HepG2 (cell line): Measurements from ENCODE around the gene KIF3A. TPM values are rescaled to one million over a fixed set of nuclear protein-coding genes. Genes with fewer than 3 reads are reported as not detected.

ENCODE experiments used
- ATAC-seq: fragments of 200-7000 bp; cut with Tn5 transposase; 3 replicates; pipeline ENCODE4 v1.9.1; 2020; ENCODE audit warnings: mild to moderate bottlenecking, moderate library complexity
- BruUV-seq: library from RNA; stranded (reverse); fragments of 400-500 nt; replicated peaks from 2 replicates; lab custom pipeline; 2021; lab: Mats Ljungman, UMichigan
- CTCF ChIA-PET: fragments of 300-600 bp; formaldehyde crosslinking; extraction: SDS; loops from one replicate; lab custom pipeline; 2021; ENCODE audit warnings: low total read pairs, inconsistent platforms, low intra/inter-chr PET ratio; lab: Yijun Ruan, JAX
- POLR2A ChIA-PET: fragments of 350-600 bp; sonication (Branson Sonifier 250); formaldehyde crosslinking; loops from one replicate; lab custom pipeline; 2020; ENCODE audit warnings: antibody characterized with exemption, inconsistent platforms; lab: Yijun Ruan, JAX
- DNase-seq: peaks from one replicate; pipeline ENCODE4 v3.0.0-alpha.2; 2015; ENCODE audit warnings: low spot score
- FAIRE-seq: peaks from 3 replicates; lab custom pipeline; 2011; peaks lifted over from hg19 to GRCh38; lab: Jason Lieb, UNC
- H2AFZ ChIP-seq: one replicate; pipeline ENCODE4 v1.6.1; 2011; ENCODE audit warnings: low read length, inconsistent platforms
- H3K27ac ChIP-seq: fragments of 300-600 bp; 3 replicates; pipeline ENCODE4 v1.8.0; 2011; ENCODE audit warnings: mixed run types, mild to moderate bottlenecking, mixed read lengths, low read length, inconsistent platforms; ENCODE audit not compliant: insufficient read depth; ENCODE audit errors: extremely low read length
- H3K27me3 ChIP-seq, 2 experiments: fragments of 200-600 bp in 1 of 2; 2 replicates in 1 of 2; 3 replicates in 1 of 2; pipeline versions ENCODE4 v1.6.0 to v1.8.0; 2011; ENCODE audit warnings: low read length in 2 of 2, mild to moderate bottlenecking in 2 of 2, moderate library complexity in 2 of 2, inconsistent platforms in 1 of 2; ENCODE audit not compliant: insufficient read depth in 2 of 2, control insufficient read depth in 1 of 2
- H3K36me3 ChIP-seq, 2 experiments: fragments of 200-600 bp in 1 of 2; replicated peaks in 1 of 2; 2 replicates in 1 of 2; 3 replicates in 1 of 2; pipeline versions ENCODE4 v1.5.1 to v1.8.0; 2011; ENCODE audit warnings: low read length in 2 of 2, inconsistent platforms in 1 of 2; ENCODE audit not compliant: insufficient read depth in 2 of 2, control insufficient read depth in 1 of 2
- H3K4me1 ChIP-seq: 2 replicates; pipeline ENCODE4 v1.5.1; 2012; ENCODE audit warnings: low read length, inconsistent platforms; ENCODE audit not compliant: insufficient read depth
- H3K4me2 ChIP-seq: 2 replicates; pipeline ENCODE4 v1.6.0; 2011; ENCODE audit warnings: low read depth, low read length, inconsistent platforms
- H3K4me3 ChIP-seq, 3 experiments: fragments of 200-600 bp in 1 of 3; sonication (generic), shearing (Covaris generic) in 1 of 3; replicated peaks in 1 of 3; 2 replicates each; pipeline ENCODE4 v1.5.1; 2011 to 2016; ENCODE audit warnings: low read length in 3 of 3, inconsistent platforms in 2 of 3, low read depth in 2 of 3, mild to moderate bottlenecking in 2 of 3, control low read depth in 1 of 3, mixed read lengths in 1 of 3; ENCODE audit not compliant: insufficient read depth in 1 of 3
- H3K79me2 ChIP-seq: one replicate; pipeline ENCODE4 v1.6.1; 2011; ENCODE audit warnings: low read length, inconsistent platforms; ENCODE audit not compliant: insufficient read depth
- H3K9ac ChIP-seq: 2 replicates; pipeline ENCODE4 v1.6.0; 2011; ENCODE audit warnings: mild to moderate bottlenecking, low read depth, low read length, inconsistent platforms; ENCODE audit not compliant: insufficient read depth
- H3K9me3 ChIP-seq: 2 replicates; pipeline ENCODE4 v1.5.1; 2012; ENCODE audit warnings: mild to moderate bottlenecking, low read length
- H4K20me1 ChIP-seq: 2 replicates; pipeline ENCODE4 v1.6.0; 2011; ENCODE audit warnings: inconsistent platforms, mild to moderate bottlenecking, low read length, moderate library complexity; ENCODE audit not compliant: insufficient read depth
- ATRX ChIP-seq: sonication (generic); formaldehyde crosslinking; IDR thresholded peaks from 2 replicates; pipeline ENCODE4 v1.4.0; 2020; ENCODE audit warnings: missing genetic modification reagents, borderline replicate concordance
- ZNF296 ChIP-seq: sonication (generic); formaldehyde crosslinking; conservative IDR thresholded peaks from 2 replicates; pipeline ENCODE4 v1.5.0; 2020; ENCODE audit warnings: mild to moderate bottlenecking, missing genetic modification reagents
- ZNF326 ChIP-seq: sonication (generic); formaldehyde crosslinking; IDR thresholded peaks from 2 replicates; pipeline ENCODE4 v1.4.0; 2020; ENCODE audit warnings: missing genetic modification reagents, borderline replicate concordance
- ZNF557 ChIP-seq: sonication (generic); formaldehyde crosslinking; IDR thresholded peaks from 2 replicates; pipeline ENCODE4 v1.4.0; 2020; ENCODE audit warnings: missing genetic modification reagents
- WGBS: methylation state at CpG from one replicate; pipeline ENCODE4 v1.1.6; 2017; ENCODE audit warnings: low lambda C conversion rate; 5-methylcytosine and 5-hydroxymethylcytosine counted together
- in situ Hi-C: cut with HindIII; loops from 2 replicates; pipeline ENCODE4 v1.10.0; 2017; ENCODE audit warnings: low pct_unique_long_range_greater_than_20kb; ENCODE audit not compliant: extremely low pct_ligation_motif_present
- intact Hi-C: fragments of 100-400 bp; cut with micrococcal nuclease; formaldehyde crosslinking; loops from one replicate; pipeline ENCODE4 v1.10.0; 2022; ENCODE audit not compliant: unreplicated experiment
- polyA plus RNA-seq, 8 experiments: library from polyadenylated mRNA; depleted of rRNA in 3 of 8; stranded (reverse) in 7 of 8; unstranded in 1 of 8; fragments of >200 nt; fragmentation: Illumina TruSeq in 4 of 8; extraction: Trizol in 4 of 8; gene quantifications; 2 replicates each; pipeline versions ENCODE4 v1.2.1 to v1.2.3, GENCODE V29; 2011 to 2016; ENCODE audit warnings: low read depth in 4 of 8, missing spikeins in 1 of 8, mixed read lengths in 1 of 8; ENCODE audit not compliant: insufficient read depth in 1 of 8
- total RNA-seq, 5 experiments: library from RNA; depleted of rRNA; stranded (reverse); fragments of >200 nt; fragmentation: Illumina TruSeq; extraction: Trizol; gene quantifications; 2 replicates each; pipeline ENCODE4 v1.2.3, GENCODE V29; 2016; ENCODE audit warnings: low read depth in 1 of 5
- TF ChIP-seq, protein P1 (sequence below): sonication (generic); formaldehyde crosslinking; IDR thresholded peaks from 2 replicates; pipeline ENCODE4 v1.4.0; 2020; ENCODE audit warnings: missing genetic modification reagents, borderline replicate concordance
- TF ChIP-seq, protein P2 (sequence below): sonication (generic); formaldehyde crosslinking; IDR thresholded peaks from 2 replicates; pipeline ENCODE4 v1.4.0; 2020; ENCODE audit warnings: missing genetic modification reagents
- TF ChIP-seq, protein P3 (sequence below): fragments of 450-650 bp; IDR thresholded peaks from 2 replicates; pipeline ENCODE4 v1.6.1; 2016

Gene KIF3A
- total and polyA plus RNA-seq, 2 of the 13 experiments (the other 11 are each of a cell fraction or from before 2014, with no cell fraction given), result 2.3 to 8.4 TPM

DNA sequence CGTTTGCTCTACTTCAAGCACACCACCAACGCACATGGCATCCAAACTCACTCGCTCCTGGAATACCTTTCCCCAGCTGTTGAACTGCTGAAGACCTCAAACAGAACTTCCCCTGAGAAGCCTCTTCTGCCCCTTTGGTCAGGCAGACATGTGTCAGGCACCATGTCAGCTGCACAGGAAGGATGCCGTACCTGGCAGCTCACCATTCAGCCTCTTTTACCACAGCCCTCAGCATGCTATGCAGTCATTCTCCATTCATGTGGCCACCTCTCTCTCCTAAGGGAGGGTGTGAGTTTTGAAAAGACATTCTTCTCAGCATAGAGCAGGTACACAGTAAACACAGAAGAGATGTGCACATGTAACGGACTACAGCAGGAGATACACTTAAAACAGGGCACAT, 49.4 kb downstream of the KIF3A start:
- Histone ChIP-seq H3K4me1 (no peaks in the 10 kb centered on the region), H3K36me3 (no peaks in the 10 kb centered on the region), H3K27ac (no peak overlapping the region), H3K9me3 (no peaks in the 10 kb centered on the region), H3K27me3 (no peaks in the 10 kb centered on the region), H3K79me2 (no peaks in the 10 kb centered on the region), H4K20me1 (no peaks in the 10 kb centered on the region), H3K4me3 (no peak overlapping the region), H3K4me2 (no peak overlapping the region), H2AFZ (no peak overlapping the region), H3K9ac (no peak overlapping the region)
- DNase-seq, result no peak
- in situ Hi-C loops (no loop called here), intact Hi-C loops (no loop called here)
- TF ChIP-seq ZNF557 (CRISPR knock-in tag) (no peak), ZNF326 (CRISPR knock-in tag) (no peak), ATRX (CRISPR knock-in tag) (no peak), ZNF296 (CRISPR knock-in tag) (no peak)
- TF ChIP-seq, protein P1, sequence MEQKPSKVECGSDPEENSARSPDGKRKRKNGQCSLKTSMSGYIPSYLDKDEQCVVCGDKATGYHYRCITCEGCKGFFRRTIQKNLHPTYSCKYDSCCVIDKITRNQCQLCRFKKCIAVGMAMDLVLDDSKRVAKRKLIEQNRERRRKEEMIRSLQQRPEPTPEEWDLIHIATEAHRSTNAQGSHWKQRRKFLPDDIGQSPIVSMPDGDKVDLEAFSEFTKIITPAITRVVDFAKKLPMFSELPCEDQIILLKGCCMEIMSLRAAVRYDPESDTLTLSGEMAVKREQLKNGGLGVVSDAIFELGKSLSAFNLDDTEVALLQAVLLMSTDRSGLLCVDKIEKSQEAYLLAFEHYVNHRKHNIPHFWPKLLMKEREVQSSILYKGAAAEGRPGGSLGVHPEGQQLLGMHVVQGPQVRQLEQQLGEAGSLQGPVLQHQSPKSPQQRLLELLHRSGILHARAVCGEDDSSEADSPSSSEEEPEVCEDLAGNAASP (CRISPR knock-in tag), result no peak
- TF ChIP-seq, protein P2, sequence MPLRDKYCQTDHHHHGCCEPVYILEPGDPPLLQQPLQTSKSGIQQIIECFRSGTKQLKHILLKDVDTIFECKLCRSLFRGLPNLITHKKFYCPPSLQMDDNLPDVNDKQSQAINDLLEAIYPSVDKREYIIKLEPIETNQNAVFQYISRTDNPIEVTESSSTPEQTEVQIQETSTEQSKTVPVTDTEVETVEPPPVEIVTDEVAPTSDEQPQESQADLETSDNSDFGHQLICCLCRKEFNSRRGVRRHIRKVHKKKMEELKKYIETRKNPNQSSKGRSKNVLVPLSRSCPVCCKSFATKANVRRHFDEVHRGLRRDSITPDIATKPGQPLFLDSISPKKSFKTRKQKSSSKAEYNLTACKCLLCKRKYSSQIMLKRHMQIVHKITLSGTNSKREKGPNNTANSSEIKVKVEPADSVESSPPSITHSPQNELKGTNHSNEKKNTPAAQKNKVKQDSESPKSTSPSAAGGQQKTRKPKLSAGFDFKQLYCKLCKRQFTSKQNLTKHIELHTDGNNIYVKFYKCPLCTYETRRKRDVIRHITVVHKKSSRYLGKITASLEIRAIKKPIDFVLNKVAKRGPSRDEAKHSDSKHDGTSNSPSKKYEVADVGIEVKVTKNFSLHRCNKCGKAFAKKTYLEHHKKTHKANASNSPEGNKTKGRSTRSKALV (CRISPR knock-in tag), result no peak
- TF ChIP-seq, protein P3, sequence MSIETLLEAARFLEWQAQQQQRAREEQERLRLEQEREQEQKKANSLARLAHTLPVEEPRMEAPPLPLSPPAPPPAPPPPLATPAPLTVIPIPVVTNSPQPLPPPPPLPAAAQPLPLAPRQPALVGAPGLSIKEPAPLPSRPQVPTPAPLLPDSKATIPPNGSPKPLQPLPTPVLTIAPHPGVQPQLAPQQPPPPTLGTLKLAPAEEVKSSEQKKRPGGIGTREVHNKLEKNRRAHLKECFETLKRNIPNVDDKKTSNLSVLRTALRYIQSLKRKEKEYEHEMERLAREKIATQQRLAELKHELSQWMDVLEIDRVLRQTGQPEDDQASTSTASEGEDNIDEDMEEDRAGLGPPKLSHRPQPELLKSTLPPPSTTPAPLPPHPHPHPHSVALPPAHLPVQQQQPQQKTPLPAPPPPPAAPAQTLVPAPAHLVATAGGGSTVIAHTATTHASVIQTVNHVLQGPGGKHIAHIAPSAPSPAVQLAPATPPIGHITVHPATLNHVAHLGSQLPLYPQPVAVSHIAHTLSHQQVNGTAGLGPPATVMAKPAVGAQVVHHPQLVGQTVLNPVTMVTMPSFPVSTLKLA, result no peak
- 76% methylated on average over 5 of the region's 5 CpGs for WGBS
- ChIA-PET CTCF (no interaction called here), POLR2A (no interaction called here)
- no peak for FAIRE-seq
- no TSS peak for BruUV-seq
- ATAC-seq, result no peak
